GM21619 (cell line): ENCODE data around the gene MARVELD2.
A peak's percentile ranks its signal among the peaks of the same experiment; 100 is the strongest.
"Not testable (repeated sequence)": the region's sequence is repeated elsewhere in the genome, so short reads cannot be mapped to it uniquely, and the experiment has no call there.

Experiments
- ATAC-seq: cut with Tn5 transposase; IDR thresholded peaks from one replicate; pipeline ENCODE4 v1.9.1; 2021; ENCODE audit not compliant: unreplicated experiment

The MARVELD2 gene

GRCh38 chr5:69444127-69444754 lies 29.3 kb downstream of the MARVELD2 start:
- ATAC-seq = no peak

DNA sequence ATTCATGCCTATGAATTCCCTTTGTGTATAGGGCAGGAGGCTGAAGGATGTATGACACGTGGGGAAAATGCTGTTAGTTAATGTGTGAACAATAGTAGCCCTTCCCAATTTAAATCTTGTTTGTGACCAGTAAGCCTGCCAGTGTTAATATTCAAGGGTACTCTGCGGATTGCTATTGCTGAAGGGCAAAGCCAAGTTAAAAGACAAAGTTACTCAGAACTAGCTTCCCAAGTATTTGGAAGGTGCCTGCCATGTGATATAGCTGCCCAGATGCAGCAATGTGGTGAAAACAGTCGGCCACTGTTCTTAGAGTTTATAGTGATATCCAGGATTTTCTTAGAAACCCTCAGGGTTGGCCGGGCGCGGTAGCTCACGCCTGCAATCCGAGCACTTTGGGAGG lies 34.6 kb downstream of the MARVELD2 start:
- ATAC-seq = no peak

GRCh38 chr5:69450116-69450515 lies 35.2 kb downstream of the MARVELD2 start:
- ATAC-seq = no peak

DNA sequence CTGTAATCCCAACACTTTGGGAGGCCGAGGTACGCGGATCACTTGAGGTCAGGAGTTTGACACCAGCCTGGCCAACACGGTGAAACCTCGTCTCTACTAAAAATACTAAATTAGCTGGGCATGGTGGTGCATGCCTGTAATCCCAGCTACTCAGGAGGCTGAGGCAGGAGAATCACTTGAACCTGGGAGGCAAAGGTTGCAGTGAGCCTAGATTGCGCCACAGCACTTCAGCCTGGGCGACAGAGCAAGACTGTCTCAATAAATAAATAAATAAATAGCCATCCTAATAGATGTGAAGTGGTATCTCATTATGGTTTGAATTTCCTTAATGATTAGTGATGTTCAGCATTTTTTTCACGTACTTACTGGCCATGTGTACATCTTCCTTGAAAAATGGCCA lies 35.6 kb downstream of the MARVELD2 start:
- not testable (repeated sequence) for ATAC-seq

DNA sequence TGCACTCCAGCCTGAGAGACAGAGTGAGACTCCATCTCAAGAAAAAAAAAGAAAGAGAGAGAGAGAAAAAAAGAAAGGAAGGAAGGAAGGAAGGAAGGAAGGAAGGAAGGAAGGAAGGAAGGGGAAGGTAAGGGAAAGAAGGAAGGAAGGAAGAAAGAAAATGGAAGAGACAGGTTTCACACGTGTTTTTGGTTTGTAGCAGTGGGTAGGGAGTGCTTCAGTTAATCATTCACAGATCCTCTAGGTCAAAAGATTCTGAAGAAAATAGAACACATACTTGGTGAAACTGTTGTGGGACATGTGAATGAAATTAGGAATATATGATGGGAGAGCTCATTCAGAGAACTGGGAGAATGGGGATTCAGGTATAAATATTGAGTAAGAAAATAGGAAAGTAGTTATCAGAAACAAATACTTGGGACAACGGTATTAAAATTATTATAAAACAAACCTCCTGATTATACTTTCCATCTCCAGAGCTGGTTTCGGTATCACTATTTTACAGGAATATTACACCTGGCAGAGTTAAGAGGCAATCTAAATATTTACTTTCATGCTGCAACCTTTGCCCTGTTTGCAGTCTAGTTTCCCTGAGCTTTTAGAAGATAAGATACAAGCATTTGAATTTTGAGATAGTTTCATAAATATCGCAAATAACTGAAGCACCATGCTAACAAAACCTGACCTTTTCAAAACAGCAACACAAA lies 37.2 kb downstream of the MARVELD2 start:
- ATAC-seq = no peak

- ATAC-seq = not testable (repeated sequence)
Observed at GRCh38 chr5:69453487-69453886, 38.6 kb downstream of the MARVELD2 start.

GRCh38 chr5:69454460-69455249 lies 39.7 kb downstream of the MARVELD2 start:
- no peak for ATAC-seq

- ATAC-seq = not testable (repeated sequence)
Observed at GRCh38 chr5:69455428-69455988, 40.6 kb downstream of the MARVELD2 start.

GRCh38 chr5:69462170-69462569 lies 47.3 kb downstream of the MARVELD2 start:
- no peak for ATAC-seq

- ATAC-seq = not testable (repeated sequence)
Observed at GRCh38 chr5:69466375-69466774, 51.5 kb downstream of the MARVELD2 start.

- ATAC-seq = peak; percentile 91
Observed at GRCh38 chr5:69467442-69468225, 52.7 kb downstream of the MARVELD2 start.

DNA sequence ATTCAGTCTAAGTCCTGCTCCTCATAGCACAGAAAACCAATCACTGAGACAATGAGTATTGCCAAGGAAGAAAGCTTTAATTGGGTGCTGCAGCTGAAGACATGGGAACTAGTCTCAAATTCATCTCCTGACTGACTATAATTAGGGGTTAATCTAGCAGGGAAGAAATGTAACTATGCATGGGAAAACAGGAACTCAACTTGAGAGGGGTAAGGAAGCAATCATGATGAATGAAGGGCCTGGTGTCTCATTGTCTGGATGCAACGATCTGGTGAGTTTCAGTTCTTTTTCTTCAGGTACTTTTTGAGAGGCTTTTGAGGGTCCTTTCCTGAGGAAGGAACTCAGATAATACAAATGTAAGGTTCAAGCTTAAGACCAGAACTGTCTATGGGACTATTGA lies 53.7 kb downstream of the MARVELD2 start:
- ATAC-seq = no peak

- ATAC-seq = not testable (repeated sequence)
Observed at GRCh38 chr5:69471516-69471915, 56.6 kb downstream of the MARVELD2 start.

DNA sequence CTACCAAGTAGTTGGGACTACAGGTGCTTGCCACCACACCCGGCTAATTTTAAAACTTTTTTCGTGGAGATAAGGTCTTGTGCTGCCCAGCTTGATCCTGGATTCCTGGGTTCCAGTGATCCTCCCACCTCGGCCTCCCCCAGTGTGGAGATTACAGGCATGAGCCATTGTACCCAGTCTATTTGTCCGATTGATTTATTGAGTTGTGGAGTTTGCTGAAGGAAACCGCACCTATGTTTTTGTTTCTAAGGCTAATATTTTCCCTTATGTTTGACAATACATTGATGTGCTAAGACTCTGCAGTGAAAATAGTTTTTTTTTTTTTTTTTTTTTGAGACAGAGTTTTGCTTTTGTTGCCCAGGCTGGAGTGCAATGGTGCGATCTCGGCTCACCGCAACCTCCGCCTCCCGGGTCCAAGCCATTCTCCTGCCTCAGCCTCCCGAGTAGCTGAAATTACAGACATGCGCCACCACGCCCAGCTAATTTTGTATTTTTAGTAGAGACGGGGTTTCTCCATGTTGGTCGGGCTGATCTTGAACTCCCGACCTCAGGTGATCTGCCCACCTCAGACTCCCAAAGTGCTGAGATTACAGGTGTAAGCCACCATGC lies 57.7 kb downstream of the MARVELD2 start:
- ATAC-seq = not testable (repeated sequence)

DNA sequence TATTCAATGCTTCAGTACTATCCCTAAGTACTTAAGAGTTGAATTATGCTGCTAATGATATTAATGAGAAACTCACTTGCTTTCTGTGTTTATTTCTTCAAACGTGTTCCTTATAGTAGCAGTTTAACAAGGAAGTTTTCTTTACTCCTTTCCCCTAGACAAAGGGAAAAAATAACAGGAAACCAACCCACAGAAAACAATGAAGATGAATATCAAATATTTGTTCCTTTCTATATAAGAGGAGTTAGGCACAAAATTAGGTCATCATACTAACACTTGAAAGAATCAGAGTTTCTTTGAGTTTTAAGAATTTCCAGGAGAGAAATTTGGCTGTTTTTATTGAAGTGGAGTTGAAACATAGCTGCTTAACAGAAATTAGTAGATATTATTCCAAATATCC lies 62.3 kb downstream of the MARVELD2 start:
- no peak for ATAC-seq

DNA sequence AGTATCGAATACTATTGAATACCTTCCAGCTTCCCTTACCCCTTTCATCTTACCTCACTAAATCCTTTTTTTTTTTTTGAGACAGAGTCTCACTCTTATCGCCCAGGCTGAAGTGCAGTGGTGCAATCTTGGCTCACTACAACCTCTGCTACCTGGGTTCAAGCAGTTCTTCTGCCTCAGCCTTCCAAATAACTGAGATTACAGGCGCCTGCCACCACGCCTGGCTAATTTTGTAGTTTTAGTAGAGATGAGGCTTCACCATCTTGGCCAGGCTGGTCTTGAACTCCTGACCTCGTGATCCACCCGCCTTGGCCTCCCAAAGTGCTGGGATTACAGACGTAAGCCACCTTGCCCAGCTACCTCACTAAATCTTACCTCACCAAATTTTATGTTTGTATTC lies 63.4 kb downstream of the MARVELD2 start:
- ATAC-seq = not testable (repeated sequence)

- no peak for ATAC-seq
Observed at GRCh38 chr5:69484891-69485290, 70.0 kb downstream of the MARVELD2 start.

DNA sequence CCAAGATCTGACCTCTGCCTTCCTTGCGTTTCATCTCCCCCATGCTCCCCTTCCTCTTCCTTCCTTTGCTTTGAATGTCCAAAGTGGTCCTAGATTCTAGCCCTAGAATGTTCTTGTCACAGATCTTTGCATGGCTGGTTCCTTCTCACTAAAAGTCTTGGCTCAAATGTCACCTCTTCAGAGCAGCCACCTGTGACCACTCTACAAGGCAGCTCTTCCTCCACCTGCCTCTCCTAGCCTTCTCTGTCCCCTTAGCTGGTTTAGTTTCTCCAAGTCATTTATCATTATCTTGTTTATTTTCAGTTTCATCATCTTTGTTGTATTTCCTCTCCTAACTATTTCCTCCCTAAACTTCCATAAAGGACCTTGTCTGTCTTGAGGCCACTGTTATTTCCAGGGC lies 70.6 kb downstream of the MARVELD2 start:
- no peak for ATAC-seq

DNA sequence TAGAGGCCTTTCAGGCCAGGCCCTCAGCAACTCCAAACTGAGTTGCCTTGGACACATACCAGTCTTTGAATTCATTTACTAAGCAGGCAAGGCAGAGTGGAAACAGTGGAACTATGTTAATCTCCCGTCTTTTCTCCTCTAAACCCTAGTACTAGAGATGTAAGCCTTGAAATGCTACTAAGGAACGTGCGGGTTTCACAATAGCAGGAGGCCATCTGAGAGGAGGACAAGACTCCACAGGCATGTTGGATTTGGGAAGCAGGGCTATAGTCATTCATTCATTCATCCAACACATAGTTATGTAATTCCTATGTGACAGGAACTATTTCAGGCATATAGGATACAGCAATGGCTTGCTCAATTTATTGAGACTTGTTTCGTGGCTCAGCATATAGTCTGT lies 74.3 kb downstream of the MARVELD2 start:
- no peak for ATAC-seq

- no peak for ATAC-seq
Observed at GRCh38 chr5:69491027-69491426, 76.1 kb downstream of the MARVELD2 start.
